Large intestine (tissue), 3 donors: ENCODE measurements around the gene LTBP1. TPM values are rescaled to one million over a fixed set of nuclear protein-coding genes. Genes with fewer than 3 reads are reported as not detected.
"Not testable (repeated sequence)": the region's sequence is repeated elsewhere in the genome, so short reads cannot be mapped to it uniquely, and the experiment has no call there.

Source experiments
- DNase-seq, 2 donors: peaks; one replicate each; pipeline versions ENCODE4 v3.0.0 to v3.0.0-alpha.2; 2013
- H3K27ac ChIP-seq: one replicate; pipeline ENCODE4 v1.5.1; 2013; ENCODE audit warnings: low read length
- H3K27me3 ChIP-seq: 2 replicates; pipeline ENCODE4 v1.6.1; 2013; ENCODE audit warnings: low read length; ENCODE audit not compliant: control insufficient read depth, insufficient read depth
- H3K36me3 ChIP-seq: 2 replicates; pipeline ENCODE4 v1.6.1; 2013; ENCODE audit warnings: low read length; ENCODE audit not compliant: control insufficient read depth, insufficient read depth
- H3K4me1 ChIP-seq: one replicate; pipeline ENCODE4 v1.6.1; 2013; ENCODE audit warnings: low read length; ENCODE audit not compliant: control insufficient read depth, insufficient read depth
- H3K4me3 ChIP-seq: one replicate; pipeline ENCODE4 v1.5.1; 2013; ENCODE audit warnings: low read length
- H3K9me3 ChIP-seq: one replicate; pipeline ENCODE4 v1.6.1; 2013; ENCODE audit warnings: mild to moderate bottlenecking, low read depth, low read length, moderate library complexity; ENCODE audit not compliant: control insufficient read depth
- WGBS: methylation state at CpG from one replicate; pipeline ENCODE4 v1.1.5; 2013; ENCODE audit warnings: low lambda C conversion rate; ENCODE audit not compliant: insufficient coverage; 5-methylcytosine and 5-hydroxymethylcytosine counted together
- polyA plus RNA-seq: library from polyadenylated mRNA; unstranded; fragments of 120-200 nt; gene quantifications from one replicate; pipeline ENCODE4 v1.2.1, GENCODE V29; 2013

Gene LTBP1
- polyA plus RNA-seq, 1 donor = 22.9 TPM

GRCh38 chr2:33347856-33348255, 401.1 kb downstream of the LTBP1 start:
- Histone ChIP-seq H3K27ac (no peak overlapping the region), H3K36me3 (no peaks in the 10 kb centered on the region), H3K4me1 (no peaks in the 10 kb centered on the region), H3K4me3 (no peak overlapping the region), H3K9me3 (no peaks in the 10 kb centered on the region), H3K27me3 (no peaks in the 10 kb centered on the region)
- DNase-seq = no peak
- 100% methylated on average over 2 of the region's 3 CpGs for WGBS

- H3K9me3 ChIP-seq = no peaks in the 10 kb centered on the region
- no peak overlapping the region for H3K4me3 ChIP-seq
- no peaks in the 10 kb centered on the region for H3K36me3 ChIP-seq
- no peak overlapping the region for H3K27ac ChIP-seq
- H3K27me3 ChIP-seq = no peaks in the 10 kb centered on the region
- no peak for DNase-seq
- no peaks in the 10 kb centered on the region for H3K4me1 ChIP-seq
Observed at GRCh38 chr2:33350632-33351031, 403.9 kb downstream of the LTBP1 start.

GRCh38 chr2:33351781-33352180, 405.0 kb downstream of the LTBP1 start:
- H3K27ac ChIP-seq = no peak overlapping the region
- H3K36me3 ChIP-seq = no peaks in the 10 kb centered on the region
- H3K9me3 ChIP-seq = no peaks in the 10 kb centered on the region
- H3K4me1 ChIP-seq = no peaks in the 10 kb centered on the region
- H3K4me3 ChIP-seq = no peak overlapping the region
- H3K27me3 ChIP-seq = no peaks in the 10 kb centered on the region
- no peak for DNase-seq

GRCh38 chr2:33354981-33355380, 408.2 kb downstream of the LTBP1 start:
- no peak for DNase-seq
- 100% methylated on average over 1 of the region's 8 CpGs for WGBS
- Histone ChIP-seq H3K4me1 (no peaks in the 10 kb centered on the region), H3K27ac (no peak overlapping the region), H3K36me3 (no peaks in the 10 kb centered on the region), H3K9me3 (no peaks in the 10 kb centered on the region), H3K27me3 (no peaks in the 10 kb centered on the region), H3K4me3 (no peak overlapping the region)

GRCh38 chr2:33358878-33359277, 412.1 kb downstream of the LTBP1 start:
- no CpG with 5 or more reads among the region's 6 CpGs for WGBS
- Histone ChIP-seq H3K27me3 (no peaks in the 10 kb centered on the region), H3K27ac (no peak overlapping the region)

GRCh38 chr2:33363325-33364298, 416.9 kb downstream of the LTBP1 start:
- Histone ChIP-seq H3K36me3 (no peaks in the 10 kb centered on the region), H3K27me3 (no peaks in the 10 kb centered on the region), H3K4me3 (no peak overlapping the region), H3K9me3 (no peaks in the 10 kb centered on the region), H3K4me1 (no peaks in the 10 kb centered on the region), H3K27ac (no peak overlapping the region)
- DNase-seq = no peak
- 83% methylated on average over 4 of the region's 5 CpGs for WGBS

More at GRCh38 chr2:33358878-33359277, 412.1 kb downstream of the LTBP1 start:
- DNase-seq = no peak
- Histone ChIP-seq H3K4me1 (no peaks in the 10 kb centered on the region), H3K36me3 (no peaks in the 10 kb centered on the region), H3K4me3 (no peak overlapping the region), H3K9me3 (no peaks in the 10 kb centered on the region)

GRCh38 chr2:33365264-33365970, 418.7 kb downstream of the LTBP1 start:
- H3K4me1 ChIP-seq = no peaks in the 10 kb centered on the region
- 44% methylated on average over 2 of the region's 9 CpGs for WGBS
- H3K4me3 ChIP-seq = no peak overlapping the region
- no peak overlapping the region for H3K27ac ChIP-seq
- H3K27me3 ChIP-seq = no peaks in the 10 kb centered on the region
- DNase-seq = no peak
- H3K36me3 ChIP-seq = no peaks in the 10 kb centered on the region
- H3K9me3 ChIP-seq = no peaks in the 10 kb centered on the region

- no peaks in the 10 kb centered on the region for H3K27me3 ChIP-seq
- H3K36me3 ChIP-seq = no peaks in the 10 kb centered on the region
- no peak for DNase-seq
- no peak overlapping the region for H3K4me3 ChIP-seq
- H3K9me3 ChIP-seq = no peaks in the 10 kb centered on the region
- no peaks in the 10 kb centered on the region for H3K4me1 ChIP-seq
- WGBS = 89% methylated on average over 3 of the region's 5 CpGs
- no peak overlapping the region for H3K27ac ChIP-seq
Observed at GRCh38 chr2:33366473-33366872, 419.7 kb downstream of the LTBP1 start.

- H3K36me3 ChIP-seq, DNase-seq, H3K9me3 ChIP-seq, H3K27me3 ChIP-seq, H3K4me3 ChIP-seq, H3K27ac ChIP-seq, H3K4me1 ChIP-seq: not testable (repeated sequence)
- WGBS = 100% methylated on average over 1 of the region's 7 CpGs
Observed at GRCh38 chr2:33368524-33368923, 421.8 kb downstream of the LTBP1 start.

GRCh38 chr2:33369191-33369590, 422.4 kb downstream of the LTBP1 start:
- Histone ChIP-seq H3K27ac (no peak overlapping the region), H3K9me3 (no peaks in the 10 kb centered on the region), H3K4me1 (no peaks in the 10 kb centered on the region), H3K4me3 (no peak overlapping the region), H3K27me3 (no peaks in the 10 kb centered on the region), H3K36me3 (no peaks in the 10 kb centered on the region)
- no peak for DNase-seq
- WGBS = 100% methylated on average over 1 of the region's 5 CpGs
